ENCODE data around the gene TBC1D21. TPM values are rescaled to one million over a fixed set of nuclear protein-coding genes. Genes with fewer than 3 reads are reported as not detected.

The TBC1D21 gene
- total and polyA plus RNA-seq, 10 of the 15 experiments (the other 5 are each of a cell fraction or from before 2014, with no cell fraction given): not detected

GRCh38 chr15:73894133-73894814 is 20.9 kb downstream of the TBC1D21 start:
- H3K27ac ChIP-seq (ENCODE audit: control insufficient read depth, insufficient read depth): no peak overlapping the region
- no peak for DNase-seq (ENCODE audit: low read depth, low spot score)
- RAD21 ChIA-PET (ENCODE audit: unreplicated experiment): no interaction called here
- no peaks in the 10 kb centered on the region for H3K79me2 ChIP-seq (ENCODE audit: control insufficient read depth, insufficient read depth, low read length)
- POLR2A ChIA-PET: interaction anchor here (1.5 kb wide), 1 partner anchor 29 kb away, joined by 4 read pairs; no protein-coding TSS in a partner anchor
- H3K4me2 ChIP-seq (ENCODE audit: control insufficient read depth, insufficient read depth): no peak overlapping the region
- CTCF ChIA-PET: interaction anchor here (0.7 to 3.2 kb wide), 6 partner anchors 10 to 71 kb away, joined by 3 to 20 read pairs (median 3); no protein-coding TSS in a partner anchor
- H3K36me3 ChIP-seq (ENCODE audit: control insufficient read depth in 2 of 2, insufficient read depth in 2 of 2, low read length in 1 of 2): no peaks in the 10 kb centered on the region
- no peaks in the 10 kb centered on the region for H3K27me3 ChIP-seq (replicated peaks in 1 of 2; ENCODE audit: control insufficient read depth in 2 of 2, insufficient read depth in 2 of 2, low read length in 1 of 2)
- no peak for FAIRE-seq
- in situ Hi-C loops (cut with MboI) (no loop called here), intact Hi-C loops (cut with micrococcal nuclease; ENCODE audit: unreplicated experiment) (no loop called here)
- no peaks in the 10 kb centered on the region for H3K4me1 ChIP-seq (ENCODE audit: control insufficient read depth, insufficient read depth, low read length)
- SMC1A ChIA-PET (ENCODE audit: uncharacterized antibody, unreplicated experiment): interaction anchor here (0.6 kb wide), 1 partner anchor 511 kb away, joined by 3 read pairs; no protein-coding TSS in a partner anchor
- BruUV-seq (replicated peaks): no TSS peak
- H3K9me3 ChIP-seq (replicated peaks; ENCODE audit: control insufficient read depth, insufficient read depth, low read length): no peaks in the 10 kb centered on the region; the same call in 2 of the 3 replicates
- H4K20me1 ChIP-seq (ENCODE audit: control insufficient read depth, insufficient read depth): no peaks in the 10 kb centered on the region
- ATAC-seq: no peak
- no peak overlapping the region for H2AFZ ChIP-seq (ENCODE audit: control insufficient read depth, low read depth, low read length)
- no peak overlapping the region for H3K4me3 ChIP-seq
- no peak for TF ChIP-seq ZNF622 (IDR thresholded peaks at IDR 0.05)
- TF ChIP-seq, protein P1, sequence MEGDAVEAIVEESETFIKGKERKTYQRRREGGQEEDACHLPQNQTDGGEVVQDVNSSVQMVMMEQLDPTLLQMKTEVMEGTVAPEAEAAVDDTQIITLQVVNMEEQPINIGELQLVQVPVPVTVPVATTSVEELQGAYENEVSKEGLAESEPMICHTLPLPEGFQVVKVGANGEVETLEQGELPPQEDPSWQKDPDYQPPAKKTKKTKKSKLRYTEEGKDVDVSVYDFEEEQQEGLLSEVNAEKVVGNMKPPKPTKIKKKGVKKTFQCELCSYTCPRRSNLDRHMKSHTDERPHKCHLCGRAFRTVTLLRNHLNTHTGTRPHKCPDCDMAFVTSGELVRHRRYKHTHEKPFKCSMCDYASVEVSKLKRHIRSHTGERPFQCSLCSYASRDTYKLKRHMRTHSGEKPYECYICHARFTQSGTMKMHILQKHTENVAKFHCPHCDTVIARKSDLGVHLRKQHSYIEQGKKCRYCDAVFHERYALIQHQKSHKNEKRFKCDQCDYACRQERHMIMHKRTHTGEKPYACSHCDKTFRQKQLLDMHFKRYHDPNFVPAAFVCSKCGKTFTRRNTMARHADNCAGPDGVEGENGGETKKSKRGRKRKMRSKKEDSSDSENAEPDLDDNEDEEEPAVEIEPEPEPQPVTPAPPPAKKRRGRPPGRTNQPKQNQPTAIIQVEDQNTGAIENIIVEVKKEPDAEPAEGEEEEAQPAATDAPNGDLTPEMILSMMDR (IDR thresholded peaks at IDR 0.05 in 2 of 3, conservative IDR thresholded peaks at IDR 0.05 in 1 of 3; ENCODE audit: control insufficient read depth in 2 of 3, extremely low read depth in 1 of 3, insufficient read depth in 1 of 3, low read depth in 3 of 3, low read length in 3 of 3): no peak
- H3K9ac ChIP-seq (ENCODE audit: control insufficient read depth, insufficient read depth, low read length): no peak overlapping the region
- WGBS (ENCODE audit: insufficient coverage, insufficient replicate concordance, low lambda C conversion rate, missing lambda C conversion rate): 35% methylated on average over 11 of the region's 12 CpGs
